Endothelial cell of umbilical vein (primary cell): Measurements from ENCODE around the gene PTGS1. TPM values are rescaled to one million over a fixed set of nuclear protein-coding genes. Genes with fewer than 3 reads are reported as not detected.

Experiments
- BruUV-seq: library from RNA; stranded (reverse); fragments of 400-500 nt; replicated peaks from 2 replicates; lab custom pipeline; 2021; lab: Mats Ljungman, UMichigan
- CTCF ChIA-PET: fragments of 300-600, 350-600 bp; sonication (Branson Sonifier 250); formaldehyde crosslinking; loops from one replicate; lab custom pipeline; 2021; ENCODE audit warnings: antibody characterized with exemption, inconsistent platforms; lab: Charles Lee
- POLR2A ChIA-PET: fragments of 300-600, 350-600 bp; sonication (Branson Sonifier 250); formaldehyde crosslinking; loops from one replicate; lab custom pipeline; 2021; ENCODE audit warnings: antibody characterized with exemption, inconsistent platforms; lab: Charles Lee
- DNase-seq: peaks from one replicate; pipeline ENCODE4 v3.0.0-alpha.2; 2011; ENCODE audit warnings: low read depth, low spot score
- FAIRE-seq: peaks from 2 replicates; lab custom pipeline; 2011; peaks lifted over from hg19 to GRCh38; lab: Jason Lieb, UNC
- H2AFZ ChIP-seq: 2 replicates; pipeline ENCODE4 v1.6.0; 2012; ENCODE audit warnings: low read depth, low read length, control low read depth, inconsistent platforms
- H3K27ac ChIP-seq: 2 replicates; pipeline ENCODE4 v1.5.1; 2011; ENCODE audit warnings: low read depth, mild to moderate bottlenecking, control low read depth, low read length, moderate library complexity; ENCODE audit not compliant: insufficient read depth
- H3K27me3 ChIP-seq, 2 experiments: 2 replicates each; pipeline versions ENCODE4 v1.6.0 to v1.6.1; 2011; ENCODE audit warnings: low read length in 2 of 2, mixed read lengths in 1 of 2; ENCODE audit not compliant: control insufficient read depth in 2 of 2, insufficient read depth in 2 of 2
- H3K36me3 ChIP-seq, 2 experiments: 2 replicates in 1 of 2; 3 replicates in 1 of 2; pipeline ENCODE4 v1.5.1; 2011; ENCODE audit warnings: low read length in 2 of 2, mild to moderate bottlenecking in 1 of 2, moderate library complexity in 1 of 2; ENCODE audit not compliant: control insufficient read depth in 2 of 2, insufficient read depth in 2 of 2; ENCODE audit errors: extremely low read depth in 1 of 2
- H3K4me1 ChIP-seq: 3 replicates; pipeline ENCODE4 v1.5.1; 2011; ENCODE audit warnings: mild to moderate bottlenecking, low read length; ENCODE audit not compliant: control insufficient read depth, insufficient read depth; ENCODE audit errors: extremely low read depth
- H3K4me2 ChIP-seq: 2 replicates; pipeline ENCODE4 v1.6.1; 2011; ENCODE audit warnings: low read length, control low read depth, mixed read lengths; ENCODE audit not compliant: insufficient read depth
- H3K4me3 ChIP-seq, 3 experiments: fragments of 200-600 bp in 1 of 3; sonication (generic), shearing (Covaris generic) in 1 of 3; replicated peaks in 1 of 3; 2 replicates each; pipeline ENCODE4 v1.5.1; 2011 to 2016; ENCODE audit warnings: control low read depth in 3 of 3, low read length in 3 of 3, mild to moderate bottlenecking in 2 of 3, inconsistent platforms in 1 of 3, low read depth in 1 of 3, moderate library complexity in 1 of 3; ENCODE audit not compliant: insufficient read depth in 1 of 3
- H3K79me2 ChIP-seq: 2 replicates; pipeline ENCODE4 v1.6.0; 2012; ENCODE audit warnings: low read length, inconsistent platforms; ENCODE audit not compliant: control insufficient read depth, insufficient read depth
- H3K9ac ChIP-seq: replicated peaks from 2 replicates; pipeline ENCODE3; 2011; ENCODE audit warnings: low read length, control low read depth; ENCODE audit not compliant: insufficient read depth; ENCODE audit errors: extremely low read depth
- H3K9me1 ChIP-seq: replicated peaks from 3 replicates; pipeline ENCODE4 v1.6.0; 2011; ENCODE audit warnings: mild to moderate bottlenecking, low read length; ENCODE audit not compliant: control insufficient read depth, insufficient read depth; ENCODE audit errors: extremely low read depth
- H3K9me3 ChIP-seq: replicated peaks from 2 replicates; pipeline ENCODE4 v1.5.1; 2012; ENCODE audit warnings: low read length, inconsistent platforms; ENCODE audit not compliant: control insufficient read depth, insufficient read depth
- H4K20me1 ChIP-seq: replicated peaks from 2 replicates; pipeline ENCODE3; 2011; ENCODE audit warnings: mild to moderate bottlenecking, low read length; ENCODE audit not compliant: control insufficient read depth, insufficient read depth; ENCODE audit errors: extremely low read depth
- JUN ChIP-seq: IDR thresholded peaks from 2 replicates; pipeline ENCODE4 v1.6.1; 2011; ENCODE audit warnings: borderline replicate concordance, low read depth; ENCODE audit not compliant: insufficient read length, insufficient read depth
- dilution Hi-C: fragments of 300-500 bp; cut with MboI; formaldehyde crosslinking; loops from one replicate; pipeline ENCODE4 v1.15.0; 2019; ENCODE audit warnings: low sequenced_read_pairs; ENCODE audit not compliant: extremely low pct_ligation_motif_present
- intact Hi-C: fragments of 100-400 bp; cut with micrococcal nuclease; formaldehyde crosslinking; loops from one replicate; pipeline ENCODE4 v1.10.0; 2022
- polyA plus RNA-seq, 4 experiments: library from polyadenylated mRNA; depleted of rRNA in 3 of 4; stranded (reverse) in 3 of 4; unstranded in 1 of 4; fragments of >200 nt; gene quantifications; 2 replicates each; pipeline versions ENCODE4 v1.2.1 to v1.2.3, GENCODE V29; 2011 to 2012; ENCODE audit warnings: missing spikeins in 1 of 4
- total RNA-seq: library from RNA; stranded (reverse); gene quantifications from 2 replicates; pipeline ENCODE4 v1.2.3, GENCODE V29; 2021
- TF ChIP-seq, protein P1 (sequence below), 2 donors: IDR thresholded peaks; 1 replicate in 1 of 2; 2 replicates in 1 of 2; pipeline ENCODE4 v1.5.1; 2011; ENCODE audit warnings: low read length in 2 of 2, mild to moderate bottlenecking in 2 of 2, moderate library complexity in 2 of 2, control low read depth in 1 of 2, inconsistent platforms in 1 of 2, low read depth in 1 of 2; ENCODE audit not compliant: insufficient read depth in 1 of 2; ENCODE audit errors: extremely low read depth in 1 of 2

PTGS1 gene
- total and polyA plus RNA-seq, 2 donors (not counting 3 experiments of a cell fraction or from before 2014, with no cell fraction given) = 37.6 to 45.2 TPM

DNA sequence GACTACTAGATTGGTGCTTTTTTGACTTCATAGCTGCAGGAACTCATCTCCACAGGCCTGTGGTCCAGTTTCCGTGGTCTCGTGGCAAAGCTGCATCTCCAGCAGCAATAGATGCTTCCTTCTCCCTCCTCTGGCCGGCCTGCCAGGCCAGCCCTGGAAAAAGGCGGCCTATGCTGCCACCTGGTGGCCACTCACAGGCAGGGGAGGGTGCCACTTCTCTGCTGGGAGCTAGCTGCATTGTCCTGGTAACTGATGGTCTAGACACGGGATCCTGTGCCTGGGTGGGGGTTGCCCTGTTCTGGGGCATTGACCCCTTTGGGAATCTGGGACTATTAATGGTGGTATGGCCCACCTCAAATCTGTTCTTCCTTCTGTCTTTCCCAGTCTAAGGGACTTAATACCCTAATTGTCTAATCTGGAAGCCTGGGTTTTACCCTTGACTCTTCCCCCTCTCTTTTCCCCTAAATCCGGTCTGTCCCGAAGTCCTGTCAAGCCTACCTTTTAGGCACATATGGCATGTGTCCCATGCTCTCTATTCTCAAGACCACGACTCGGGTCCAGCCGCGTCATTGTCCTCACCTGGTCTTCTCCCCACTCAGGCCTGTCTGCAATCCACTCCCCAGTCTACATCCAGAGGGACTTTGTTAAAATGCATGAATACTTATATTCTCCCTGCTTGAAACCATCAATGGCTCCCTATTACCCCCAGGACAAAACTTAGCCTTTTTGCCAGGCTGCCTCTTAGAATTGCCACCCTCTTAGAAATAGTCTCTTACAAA is 20.1 kb upstream of the PTGS1 start:
- peaks cover 23% of the 10 kb centered on the region for H3K4me1 ChIP-seq
- TF ChIP-seq, protein P1, sequence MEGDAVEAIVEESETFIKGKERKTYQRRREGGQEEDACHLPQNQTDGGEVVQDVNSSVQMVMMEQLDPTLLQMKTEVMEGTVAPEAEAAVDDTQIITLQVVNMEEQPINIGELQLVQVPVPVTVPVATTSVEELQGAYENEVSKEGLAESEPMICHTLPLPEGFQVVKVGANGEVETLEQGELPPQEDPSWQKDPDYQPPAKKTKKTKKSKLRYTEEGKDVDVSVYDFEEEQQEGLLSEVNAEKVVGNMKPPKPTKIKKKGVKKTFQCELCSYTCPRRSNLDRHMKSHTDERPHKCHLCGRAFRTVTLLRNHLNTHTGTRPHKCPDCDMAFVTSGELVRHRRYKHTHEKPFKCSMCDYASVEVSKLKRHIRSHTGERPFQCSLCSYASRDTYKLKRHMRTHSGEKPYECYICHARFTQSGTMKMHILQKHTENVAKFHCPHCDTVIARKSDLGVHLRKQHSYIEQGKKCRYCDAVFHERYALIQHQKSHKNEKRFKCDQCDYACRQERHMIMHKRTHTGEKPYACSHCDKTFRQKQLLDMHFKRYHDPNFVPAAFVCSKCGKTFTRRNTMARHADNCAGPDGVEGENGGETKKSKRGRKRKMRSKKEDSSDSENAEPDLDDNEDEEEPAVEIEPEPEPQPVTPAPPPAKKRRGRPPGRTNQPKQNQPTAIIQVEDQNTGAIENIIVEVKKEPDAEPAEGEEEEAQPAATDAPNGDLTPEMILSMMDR (IDR thresholded peaks at IDR 0.05; ENCODE audit: extremely low read depth in 1 of 2, insufficient read depth in 1 of 2, low read depth in 1 of 2, low read length in 2 of 2) = peak; percentile 92 to 94
- no peak for TF ChIP-seq JUN
- no peaks in the 10 kb centered on the region for H3K36me3 ChIP-seq
- ChIA-PET POLR2A (interaction anchor here (0.5 to 1.3 kb wide), 2 partner anchors 141 to 226 kb away, joined by 4 to 5 read pairs; no protein-coding TSS in a partner anchor), CTCF (interaction anchor here (0.6 to 12.9 kb wide), 65 partner anchors 8 to 999 kb away, joined by 3 to 576 read pairs (median 6); partner anchors contain the start of genes LHX6, MORN5, MRRF and NDUFA8)
- H2AFZ ChIP-seq = no peak overlapping the region
- no peaks in the 10 kb centered on the region for H3K79me2 ChIP-seq
- H4K20me1 ChIP-seq = no peaks in the 10 kb centered on the region
- H3K9me1 ChIP-seq = no peaks in the 10 kb centered on the region
- H3K27ac ChIP-seq = no peak overlapping the region
- H3K9me3 ChIP-seq = no peaks in the 10 kb centered on the region
- peak; percentile 77 for DNase-seq
- intact Hi-C loops (loop anchor here (1.0 kb wide), 8 partner anchors 43 to 804 kb away; partner anchors contain the start of genes MORN5 and NDUFA8), dilution Hi-C loops (loop anchor here (25.0 kb wide), 1 partner anchor 238 kb away; no protein-coding TSS in a partner anchor)
- H3K4me2 ChIP-seq = no peak overlapping the region
- H3K27me3 ChIP-seq = no peaks in the 10 kb centered on the region
- BruUV-seq = no TSS peak
- no peak overlapping the region for H3K9ac ChIP-seq
- peak; percentile 76 for FAIRE-seq
- H3K4me3 ChIP-seq = no peak overlapping the region
